Uterus (tissue), 4 donors: ENCODE measurements around the gene ALG3. TPM values are rescaled to one million over a fixed set of nuclear protein-coding genes. Genes with fewer than 3 reads are reported as not detected.

Experiments used
- DNase-seq, 2 donors: peaks; one replicate each; pipeline ENCODE4 v3.0.0-alpha.2; 2019 to 2020
- H3K27ac ChIP-seq, 2 donors: fragments of 200-600 bp; sonication (generic); 1 replicate in 1 of 2; 2 replicates in 1 of 2; pipeline ENCODE4 v1.5.1; 2016 to 2018
- H3K27me3 ChIP-seq, 2 donors: fragments of 200-600 bp; sonication (generic); one replicate each; pipeline ENCODE4 v1.5.1; 2018 to 2019; ENCODE audit warnings: control low read depth in 1 of 2
- H3K36me3 ChIP-seq, 2 donors: fragments of 200-600 bp; sonication (generic); one replicate each; pipeline ENCODE4 v1.5.1; 2019; ENCODE audit warnings: control low read depth in 1 of 2
- H3K4me1 ChIP-seq, 2 donors: fragments of 200-600 bp; sonication (generic); one replicate each; pipeline ENCODE4 v1.5.1; 2018 to 2019; ENCODE audit warnings: control low read depth in 1 of 2
- H3K4me3 ChIP-seq, 2 donors: fragments of 200-600 bp; sonication (generic); 1 replicate in 1 of 2; 2 replicates in 1 of 2; pipeline ENCODE4 v1.5.1; 2018 to 2019; ENCODE audit warnings: mild to moderate bottlenecking in 1 of 2
- H3K9me3 ChIP-seq, 2 donors: fragments of 200-600 bp; sonication (generic); one replicate each; pipeline ENCODE4 v1.5.1; 2019; ENCODE audit warnings: control low read depth in 1 of 2
- POLR2A ChIP-seq, 2 donors: fragments of 450-650 bp; IDR thresholded peaks; one replicate each; pipeline ENCODE4 v1.6.1; 2016; ENCODE audit warnings: antibody characterized with exemption in 2 of 2, mild to moderate bottlenecking in 1 of 2, moderate library complexity in 1 of 2
- intact Hi-C: fragments of 100-400 bp; cut with DNase I; formaldehyde crosslinking; loops from one replicate; pipeline ENCODE4 v1.15.1; 2023; ENCODE audit warnings: low total_unique reads
- total RNA-seq, 4 donors: library from RNA; depleted of rRNA in 3 of 4; stranded (reverse); fragments of >200 nt in 3 of 4; gene quantifications; one replicate each; pipeline versions ENCODE4 v1.1.0 to v1.2.4, GENCODE V29; 2014 to 2023
- TF ChIP-seq, protein P1 (sequence below), 4 experiments: fragments of 200-600 bp in 2 of 4; fragments of 450-650 bp in 2 of 4; sonication (generic) in 2 of 4; IDR thresholded peaks; one replicate each; pipeline ENCODE4 v1.5.1; 2016 to 2019; ENCODE audit warnings: antibody characterized with exemption in 4 of 4, mild to moderate bottlenecking in 2 of 4, moderate library complexity in 1 of 4
- donor health status: DM: yes; HTN: yes; CAD: no.

The ALG3 gene
- total RNA-seq, 4 donors from 2014 or later, result 16.5 to 77.1 (median 53.1) TPM

- intact Hi-C loops, result loop anchor here (1.0 kb wide), 1 partner anchor 28 kb away; no protein-coding TSS in a partner anchor
- Histone ChIP-seq H3K27ac (no peak overlapping the region), H3K36me3 (no peaks in the 10 kb centered on the region), H3K9me3 (no peaks in the 10 kb centered on the region), H3K4me3 (no peak overlapping the region), H3K4me1 (peaks cover 0 to 24% of the 10 kb centered on the region in 2 donors), H3K27me3 (peaks cover 27% of the 10 kb centered on the region in 2 donors)
- no peak for DNase-seq
- TF ChIP-seq, protein P1, sequence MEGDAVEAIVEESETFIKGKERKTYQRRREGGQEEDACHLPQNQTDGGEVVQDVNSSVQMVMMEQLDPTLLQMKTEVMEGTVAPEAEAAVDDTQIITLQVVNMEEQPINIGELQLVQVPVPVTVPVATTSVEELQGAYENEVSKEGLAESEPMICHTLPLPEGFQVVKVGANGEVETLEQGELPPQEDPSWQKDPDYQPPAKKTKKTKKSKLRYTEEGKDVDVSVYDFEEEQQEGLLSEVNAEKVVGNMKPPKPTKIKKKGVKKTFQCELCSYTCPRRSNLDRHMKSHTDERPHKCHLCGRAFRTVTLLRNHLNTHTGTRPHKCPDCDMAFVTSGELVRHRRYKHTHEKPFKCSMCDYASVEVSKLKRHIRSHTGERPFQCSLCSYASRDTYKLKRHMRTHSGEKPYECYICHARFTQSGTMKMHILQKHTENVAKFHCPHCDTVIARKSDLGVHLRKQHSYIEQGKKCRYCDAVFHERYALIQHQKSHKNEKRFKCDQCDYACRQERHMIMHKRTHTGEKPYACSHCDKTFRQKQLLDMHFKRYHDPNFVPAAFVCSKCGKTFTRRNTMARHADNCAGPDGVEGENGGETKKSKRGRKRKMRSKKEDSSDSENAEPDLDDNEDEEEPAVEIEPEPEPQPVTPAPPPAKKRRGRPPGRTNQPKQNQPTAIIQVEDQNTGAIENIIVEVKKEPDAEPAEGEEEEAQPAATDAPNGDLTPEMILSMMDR (IDR thresholded peaks at IDR 0.05), result no peak
- TF ChIP-seq POLR2A (IDR thresholded peaks at IDR 0.05), result no peak
These were observed 14.0 kb upstream of the ALG3 start for GRCh38 chr3:184262764-184263179.

DNA sequence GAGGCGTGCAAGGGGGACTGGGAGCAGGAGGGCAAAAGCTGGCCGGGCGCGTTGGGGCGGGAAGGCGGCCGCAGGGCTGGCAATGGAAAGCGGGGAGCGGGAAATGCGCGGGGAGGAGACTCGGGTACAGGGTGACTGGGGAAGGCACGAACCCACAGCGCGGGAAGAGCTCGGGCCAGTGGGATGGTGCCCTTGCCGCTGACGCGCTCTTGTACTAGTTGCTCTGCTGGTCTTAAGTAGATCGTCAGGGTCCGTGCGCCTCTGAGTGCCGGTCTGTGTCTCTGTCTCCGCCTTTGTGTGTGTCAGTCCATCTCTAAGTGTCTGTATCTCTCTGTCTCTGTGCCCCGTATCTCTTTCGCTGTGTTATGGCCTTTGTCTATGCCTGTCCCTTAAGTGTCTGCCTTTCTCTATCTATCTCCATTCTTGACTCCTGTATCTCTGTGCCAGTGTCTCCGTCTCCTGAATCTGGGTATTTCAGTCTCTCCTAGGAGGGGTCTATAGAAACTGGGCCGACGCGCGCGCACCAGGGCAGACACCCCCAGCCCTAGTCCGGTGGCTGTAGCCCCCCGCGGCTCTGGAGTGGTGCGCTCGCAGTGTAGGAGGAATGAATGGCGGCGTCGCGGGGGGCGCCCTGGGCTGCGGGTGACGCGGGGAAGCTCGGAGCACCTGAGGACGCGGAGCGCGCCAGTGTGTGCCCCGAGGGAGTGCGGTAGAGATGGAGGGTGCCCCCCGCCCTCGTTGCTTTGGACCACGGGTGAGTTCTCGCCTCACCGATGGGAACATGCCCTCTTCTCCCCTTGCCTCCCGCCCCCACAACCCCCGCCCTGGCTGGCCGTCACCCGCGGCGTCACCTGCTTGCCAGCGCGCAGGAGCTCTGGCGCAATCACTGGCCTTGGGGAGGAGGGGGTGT is 13.3 kb upstream of the ALG3 start:
- peaks cover 0 to 24% of the 10 kb centered on the region in 2 donors for H3K4me1 ChIP-seq
- H3K27me3 ChIP-seq, result peaks cover 27% of the 10 kb centered on the region in 2 donors
- DNase-seq, result no peak

GRCh38 chr3:184261270-184261853 is 12.6 kb upstream of the ALG3 start, which contains the start of gene CAMK2N2:
CAMK2N2 (minus strand) TSS chr3:184261553; CDS start chr3:184261285, 268 bp downstream.
- Histone ChIP-seq H3K9me3 (no peaks in the 10 kb centered on the region), H3K4me3 (peak within 1 kb of the TSS; percentile 20 to 24), H3K36me3 (no peaks in the 10 kb centered on the region), H3K27ac (no peak within 1 kb of the TSS), H3K27me3 (peaks cover 27% of the 10 kb centered on the region in 2 donors), H3K4me1 (peaks cover 0 to 24% of the 10 kb centered on the region in 2 donors)
- no peak for DNase-seq
- TF ChIP-seq, protein P1 (IDR thresholded peaks at IDR 0.05), result no peak
- TF ChIP-seq POLR2A (IDR thresholded peaks at IDR 0.05), result no peak
- intact Hi-C loops, result no loop called here

More for the DNA sequence above, 13.3 kb upstream of the ALG3 start:
- Histone ChIP-seq H3K27ac (no peak overlapping the region), H3K4me3 (peak overlapping the region; percentile 20 to 24), H3K9me3 (no peaks in the 10 kb centered on the region), H3K36me3 (no peaks in the 10 kb centered on the region)
- no peak for TF ChIP-seq POLR2A (IDR thresholded peaks at IDR 0.05)
- TF ChIP-seq, protein P1 (IDR thresholded peaks at IDR 0.05), result no peak
- intact Hi-C loops, result no loop called here

DNA sequence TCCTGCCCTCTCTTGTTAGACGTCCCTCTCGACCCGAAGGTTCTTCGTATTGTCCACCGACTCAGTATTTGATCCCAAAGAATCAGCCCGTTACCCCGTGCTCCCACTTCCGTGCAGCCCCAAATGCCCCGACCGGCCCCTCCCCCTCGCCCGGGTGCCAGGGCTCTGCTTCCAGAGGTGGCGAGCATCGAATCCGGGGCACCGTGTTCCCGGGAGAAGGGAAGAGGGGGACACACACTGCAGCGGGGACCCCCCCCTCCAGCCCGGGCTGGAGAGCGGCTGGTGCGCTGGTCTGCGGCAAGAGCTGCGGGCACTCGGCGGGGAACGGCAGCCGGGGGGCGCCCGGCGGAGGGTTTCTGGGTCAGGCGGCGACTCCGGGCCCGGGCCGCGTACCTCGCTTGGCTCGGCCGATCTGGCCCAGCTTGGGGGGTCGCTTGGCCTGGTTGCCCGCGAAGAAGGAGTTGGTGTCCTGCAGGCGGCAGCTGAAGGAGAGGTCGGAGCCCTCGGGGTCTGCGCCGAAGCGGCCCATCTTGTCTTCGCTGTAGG is 12.0 kb upstream of the ALG3 start:
- Histone ChIP-seq H3K4me3 (peak overlapping the region in 1 of 2 donors; percentile 20), H3K36me3 (no peaks in the 10 kb centered on the region), H3K9me3 (no peaks in the 10 kb centered on the region), H3K27me3 (peaks cover 27% of the 10 kb centered on the region in 2 donors), H3K27ac (no peak overlapping the region), H3K4me1 (peaks cover 0 to 24% of the 10 kb centered on the region in 2 donors)
- intact Hi-C loops, result no loop called here
- no peak for DNase-seq
- TF ChIP-seq, protein P1 (IDR thresholded peaks at IDR 0.05), result no peak
- TF ChIP-seq POLR2A (IDR thresholded peaks at IDR 0.05), result no peak
